WI38 (cell line): ENCODE measurements around the gene GDI1.
A peak's percentile ranks its signal among the peaks of the same experiment; 100 is the strongest.

Experiments used
- H3K4me3 ChIP-seq: 2 replicates; pipeline ENCODE4 v1.5.1; 2011; ENCODE audit warnings: low read depth, mild to moderate bottlenecking, control low read depth, low read length
- TF ChIP-seq, protein P1 (sequence below): IDR thresholded peaks from 2 replicates; pipeline ENCODE4 v1.5.1; 2012; ENCODE audit warnings: low read depth, mild to moderate bottlenecking, control low read depth, low read length

GDI1 gene

DNA sequence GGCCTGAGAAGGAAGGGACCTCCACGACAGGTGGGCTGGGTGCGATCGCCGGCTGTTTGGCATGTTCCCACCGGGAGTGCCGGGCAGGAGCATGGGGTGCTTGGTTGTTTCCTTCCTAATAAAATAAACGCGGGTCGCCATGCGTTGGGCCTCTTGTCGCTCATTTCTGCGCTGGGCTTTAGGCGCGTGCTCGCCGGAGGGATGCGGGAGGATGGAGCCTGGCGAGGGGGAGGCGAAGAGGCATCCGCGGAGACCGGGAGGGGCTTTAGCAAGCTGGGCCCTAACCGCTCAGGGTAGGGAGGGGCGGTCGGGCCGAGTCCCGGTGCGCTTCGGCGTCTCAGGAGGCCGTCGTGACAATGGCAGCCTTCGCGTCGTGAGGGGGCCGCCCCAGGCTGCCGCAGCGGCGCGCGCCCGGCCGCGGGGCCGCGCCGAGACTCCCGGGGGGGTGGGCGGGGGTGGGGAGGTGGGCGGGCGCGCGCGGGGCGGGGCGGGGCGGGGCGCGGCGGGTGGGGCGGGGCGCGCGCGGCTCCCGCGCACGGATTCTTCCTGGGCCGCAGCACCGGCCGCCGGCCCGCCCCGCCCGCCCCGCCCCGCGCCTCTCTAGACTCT is 476 bp upstream of the GDI1 start:
- H3K4me3 ChIP-seq: peak overlapping the region; percentile 72
- TF ChIP-seq, protein P1, sequence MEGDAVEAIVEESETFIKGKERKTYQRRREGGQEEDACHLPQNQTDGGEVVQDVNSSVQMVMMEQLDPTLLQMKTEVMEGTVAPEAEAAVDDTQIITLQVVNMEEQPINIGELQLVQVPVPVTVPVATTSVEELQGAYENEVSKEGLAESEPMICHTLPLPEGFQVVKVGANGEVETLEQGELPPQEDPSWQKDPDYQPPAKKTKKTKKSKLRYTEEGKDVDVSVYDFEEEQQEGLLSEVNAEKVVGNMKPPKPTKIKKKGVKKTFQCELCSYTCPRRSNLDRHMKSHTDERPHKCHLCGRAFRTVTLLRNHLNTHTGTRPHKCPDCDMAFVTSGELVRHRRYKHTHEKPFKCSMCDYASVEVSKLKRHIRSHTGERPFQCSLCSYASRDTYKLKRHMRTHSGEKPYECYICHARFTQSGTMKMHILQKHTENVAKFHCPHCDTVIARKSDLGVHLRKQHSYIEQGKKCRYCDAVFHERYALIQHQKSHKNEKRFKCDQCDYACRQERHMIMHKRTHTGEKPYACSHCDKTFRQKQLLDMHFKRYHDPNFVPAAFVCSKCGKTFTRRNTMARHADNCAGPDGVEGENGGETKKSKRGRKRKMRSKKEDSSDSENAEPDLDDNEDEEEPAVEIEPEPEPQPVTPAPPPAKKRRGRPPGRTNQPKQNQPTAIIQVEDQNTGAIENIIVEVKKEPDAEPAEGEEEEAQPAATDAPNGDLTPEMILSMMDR: no peak

DNA sequence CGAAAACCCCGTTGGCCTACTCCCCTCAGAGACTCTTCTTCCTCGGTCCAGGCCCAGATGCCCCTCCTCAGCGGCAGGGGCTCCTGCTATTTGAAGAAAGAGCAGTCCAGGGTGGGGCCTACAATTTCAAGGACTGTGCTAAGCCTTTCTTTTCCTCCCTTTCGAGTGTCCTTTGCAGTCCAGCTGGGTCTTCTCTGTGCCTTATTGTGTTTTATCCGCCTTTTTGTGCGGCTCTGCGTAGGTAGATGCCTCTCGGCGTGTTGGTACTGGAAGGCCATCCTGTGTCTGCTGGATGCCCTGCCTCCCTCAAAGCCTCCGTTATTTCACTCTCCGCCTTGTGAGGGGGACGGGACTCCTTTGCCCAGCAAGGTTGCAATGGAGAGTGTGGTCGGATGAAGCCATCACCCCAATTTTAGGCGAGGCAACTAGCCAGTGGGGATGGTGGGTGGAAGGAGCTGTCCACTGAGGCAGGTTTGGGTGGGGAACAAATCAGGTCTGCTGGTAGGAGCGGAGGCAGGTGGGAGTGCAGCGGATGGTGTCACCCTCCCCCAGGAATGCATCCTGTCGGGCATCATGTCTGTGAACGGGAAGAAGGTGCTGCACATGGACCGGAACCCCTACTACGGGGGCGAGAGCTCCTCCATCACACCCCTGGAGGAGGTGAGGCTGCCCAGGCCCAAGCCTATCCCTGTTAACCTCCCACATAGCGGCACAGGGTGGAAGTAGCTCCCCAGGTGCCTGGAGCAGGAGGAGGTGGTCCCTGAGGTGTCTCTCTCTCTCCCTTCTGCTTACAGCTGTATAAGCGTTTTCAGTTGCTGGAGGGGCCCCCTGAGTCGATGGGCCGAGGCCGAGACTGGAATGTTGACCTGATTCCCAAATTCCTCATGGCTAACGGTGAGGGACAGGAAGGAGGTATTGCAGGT is 1.3 kb downstream of the GDI1 start:
- H3K4me3 ChIP-seq: peak overlapping the region; percentile 72
- TF ChIP-seq, protein P1: no peak

DNA sequence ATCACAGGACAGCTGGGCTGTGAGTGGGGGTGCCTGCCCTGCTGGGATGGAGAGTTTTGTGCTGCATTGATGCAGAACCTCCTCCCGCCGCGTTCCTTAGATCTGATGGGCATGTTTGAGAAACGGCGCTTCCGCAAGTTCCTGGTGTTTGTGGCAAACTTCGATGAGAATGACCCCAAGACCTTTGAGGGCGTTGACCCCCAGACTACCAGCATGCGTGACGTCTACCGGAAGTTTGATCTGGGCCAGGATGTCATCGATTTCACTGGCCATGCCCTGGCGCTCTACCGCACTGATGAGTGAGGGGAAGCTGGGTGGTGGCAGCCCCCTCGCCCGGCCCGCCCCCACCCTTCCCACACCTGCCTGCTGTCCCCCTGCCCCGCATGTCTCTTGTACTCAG is 2.9 kb downstream of the GDI1 start:
- H3K4me3 ChIP-seq: no peak overlapping the region

DNA sequence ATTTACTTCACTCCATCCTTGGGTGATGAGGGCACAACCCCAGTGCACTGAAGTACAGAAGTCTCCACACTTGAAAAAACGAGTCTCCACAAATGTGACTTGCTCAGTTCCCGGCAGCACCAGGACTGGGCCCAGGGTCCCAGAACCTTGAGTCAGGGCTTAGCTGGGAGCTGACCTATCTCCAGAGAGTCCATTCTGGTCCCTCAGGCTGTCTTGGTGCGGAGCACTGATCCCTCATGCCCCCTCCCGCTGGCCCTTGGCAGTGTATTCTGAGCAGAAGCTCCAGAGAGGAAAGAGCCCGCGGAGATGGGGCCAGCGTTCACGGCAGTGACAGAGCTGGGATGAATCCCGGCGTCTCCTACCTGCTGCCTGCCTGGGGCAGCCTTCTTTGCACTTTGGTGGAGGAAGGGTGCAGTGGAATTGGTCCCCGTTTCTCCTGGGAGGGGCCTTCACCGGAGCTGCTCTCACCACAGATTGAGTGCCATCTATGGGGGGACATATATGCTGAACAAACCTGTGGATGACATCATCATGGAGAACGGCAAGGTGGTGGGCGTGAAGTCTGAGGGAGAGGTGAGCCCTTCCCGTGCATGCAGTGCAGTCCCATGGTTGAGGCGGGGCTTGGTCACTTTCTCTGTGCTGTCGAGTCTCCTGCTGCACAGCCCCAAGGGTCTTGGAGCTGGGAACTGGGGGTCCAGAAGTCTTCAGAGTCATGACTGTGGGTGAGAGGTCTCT is 3.8 kb downstream of the GDI1 start:
- H3K4me3 ChIP-seq: no peak overlapping the region
- TF ChIP-seq, protein P1: no peak

More for the DNA sequence above, 2.9 kb downstream of the GDI1 start:
- TF ChIP-seq, protein P1: no peak

DNA sequence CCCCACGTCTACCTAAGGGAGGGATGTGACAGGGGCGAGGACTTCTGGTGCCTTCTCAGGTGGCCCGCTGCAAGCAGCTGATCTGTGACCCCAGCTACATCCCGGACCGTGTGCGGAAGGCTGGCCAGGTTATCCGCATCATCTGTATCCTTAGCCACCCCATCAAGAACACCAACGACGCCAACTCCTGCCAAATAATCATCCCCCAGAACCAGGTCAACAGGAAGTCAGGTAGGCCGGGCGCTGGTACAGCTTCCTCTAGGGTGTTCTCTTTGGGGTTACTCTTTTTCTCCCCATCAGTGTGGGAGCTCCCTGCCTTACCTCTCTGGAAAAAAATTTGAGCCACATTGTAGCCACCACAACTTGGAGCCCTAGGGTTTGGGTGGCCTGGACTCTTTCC is 4.6 kb downstream of the GDI1 start:
- H3K4me3 ChIP-seq: no peak overlapping the region
- TF ChIP-seq, protein P1: no peak

DNA sequence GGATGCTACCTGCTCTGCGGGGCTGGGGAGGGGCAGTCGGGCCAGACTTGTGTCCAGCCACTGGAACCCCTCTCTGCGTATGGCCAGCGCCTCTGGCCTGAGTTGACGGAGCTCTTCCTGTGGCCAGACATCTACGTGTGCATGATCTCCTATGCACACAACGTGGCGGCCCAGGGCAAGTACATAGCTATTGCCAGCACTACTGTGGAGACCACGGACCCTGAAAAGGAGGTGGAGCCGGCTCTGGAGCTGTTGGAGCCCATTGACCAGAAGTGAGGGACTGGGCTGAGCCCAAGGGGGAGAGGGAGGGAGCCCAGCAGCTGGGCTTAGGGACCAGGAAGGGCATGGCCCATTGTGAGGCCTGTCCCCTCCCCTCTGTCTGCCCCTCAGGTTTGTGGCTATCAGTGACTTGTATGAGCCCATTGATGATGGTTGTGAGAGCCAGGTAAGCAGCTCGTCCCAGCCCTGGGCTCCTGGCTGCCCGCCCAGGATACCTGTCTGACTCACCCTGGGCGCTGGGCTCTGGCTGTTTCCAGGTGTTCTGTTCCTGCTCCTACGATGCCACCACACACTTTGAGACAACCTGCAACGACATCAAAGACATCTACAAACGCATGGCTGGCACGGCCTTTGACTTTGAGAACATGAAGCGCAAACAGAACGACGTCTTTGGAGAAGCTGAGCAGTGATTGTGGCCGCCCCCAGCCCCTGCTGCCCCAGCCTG is 5.2 kb downstream of the GDI1 start:
- H3K4me3 ChIP-seq: no peak overlapping the region
- TF ChIP-seq, protein P1: no peak
